Adrenal gland (tissue), 5 donors: ENCODE measurements around the gene RUBCNL.

Source experiments
- POLR2A ChIP-seq, 2 donors: fragments of 450-650 bp; IDR thresholded peaks; one replicate each; pipeline ENCODE4 v1.6.1; 2017; ENCODE audit warnings: antibody characterized with exemption in 2 of 2, mild to moderate bottlenecking in 2 of 2, moderate library complexity in 1 of 2
- TF ChIP-seq, protein P1 (sequence below), 6 experiments: fragments of 450-650 bp in 4 of 6; fragments of 200-600 bp in 2 of 6; sonication (generic) in 1 of 6; IDR thresholded peaks; 1 replicate in 5 of 6; 2 replicates in 1 of 6; pipeline versions ENCODE4 v1.5.1 to v1.8.0; 2016 to 2021; ENCODE audit warnings: antibody characterized with exemption in 6 of 6, mild to moderate bottlenecking in 2 of 6, moderate library complexity in 1 of 6
- donor health status: DM: no; HTN: no; CAD: no.

- TF ChIP-seq, protein P1, sequence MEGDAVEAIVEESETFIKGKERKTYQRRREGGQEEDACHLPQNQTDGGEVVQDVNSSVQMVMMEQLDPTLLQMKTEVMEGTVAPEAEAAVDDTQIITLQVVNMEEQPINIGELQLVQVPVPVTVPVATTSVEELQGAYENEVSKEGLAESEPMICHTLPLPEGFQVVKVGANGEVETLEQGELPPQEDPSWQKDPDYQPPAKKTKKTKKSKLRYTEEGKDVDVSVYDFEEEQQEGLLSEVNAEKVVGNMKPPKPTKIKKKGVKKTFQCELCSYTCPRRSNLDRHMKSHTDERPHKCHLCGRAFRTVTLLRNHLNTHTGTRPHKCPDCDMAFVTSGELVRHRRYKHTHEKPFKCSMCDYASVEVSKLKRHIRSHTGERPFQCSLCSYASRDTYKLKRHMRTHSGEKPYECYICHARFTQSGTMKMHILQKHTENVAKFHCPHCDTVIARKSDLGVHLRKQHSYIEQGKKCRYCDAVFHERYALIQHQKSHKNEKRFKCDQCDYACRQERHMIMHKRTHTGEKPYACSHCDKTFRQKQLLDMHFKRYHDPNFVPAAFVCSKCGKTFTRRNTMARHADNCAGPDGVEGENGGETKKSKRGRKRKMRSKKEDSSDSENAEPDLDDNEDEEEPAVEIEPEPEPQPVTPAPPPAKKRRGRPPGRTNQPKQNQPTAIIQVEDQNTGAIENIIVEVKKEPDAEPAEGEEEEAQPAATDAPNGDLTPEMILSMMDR (IDR thresholded peaks at IDR 0.05), result no peak
- no peak for TF ChIP-seq POLR2A (IDR thresholded peaks at IDR 0.05)
These were observed 12.3 kb downstream of the RUBCNL start for GRCh38 chr13:46374710-46375109.
